H1 (cell line): ENCODE data around the gene ST6GALNAC3. TPM values are rescaled to one million over a fixed set of nuclear protein-coding genes. Genes with fewer than 3 reads are reported as not detected.

Experiments
- CTCF ChIA-PET: fragments of 300-600 bp; sonication (Branson Sonifier 250); formaldehyde crosslinking; loops from one replicate; lab custom pipeline; 2021; ENCODE audit not compliant: partially characterized antibody; lab: Charles Lee
- POLR2A ChIA-PET: fragments of 300-600 bp; sonication (Branson Sonifier 250); formaldehyde crosslinking; loops from one replicate; lab custom pipeline; 2021; ENCODE audit warnings: inconsistent platforms; ENCODE audit not compliant: partially characterized antibody; lab: Charles Lee
- DNase-seq, 2 experiments: peaks; one replicate each; pipeline versions ENCODE4 v3.0.0 to v3.0.0-alpha.2; 2010 to 2022; ENCODE audit warnings: low spot score in 2 of 2, low read depth in 1 of 2, mixed read lengths in 1 of 2
- FAIRE-seq: peaks from 2 replicates; lab custom pipeline; 2011; peaks lifted over from hg19 to GRCh38; lab: Jason Lieb, UNC
- H2AFZ ChIP-seq: 2 replicates; pipeline ENCODE4 v1.8.1; 2012; ENCODE audit warnings: low read length, inconsistent platforms
- H2AK5ac ChIP-seq: 2 replicates; pipeline ENCODE4 v1.6.1; 2013; ENCODE audit warnings: low read depth, low read length
- H2BK120ac ChIP-seq: replicated peaks from 2 replicates; pipeline ENCODE3; 2013; ENCODE audit warnings: low read depth, low read length, inconsistent platforms
- H2BK12ac ChIP-seq: 2 replicates; pipeline ENCODE4 v1.6.1; 2013; ENCODE audit warnings: low read depth, low read length
- H2BK15ac ChIP-seq: 2 replicates; pipeline ENCODE4 v1.6.1; 2013; ENCODE audit warnings: low read length
- H2BK20ac ChIP-seq: 2 replicates; pipeline ENCODE4 v1.6.1; 2013; ENCODE audit warnings: low read length
- H2BK5ac ChIP-seq: 2 replicates; pipeline ENCODE4 v1.6.1; 2013; ENCODE audit warnings: low read depth, low read length
- H3K14ac ChIP-seq: 2 replicates; pipeline ENCODE4 v1.6.1; 2013; ENCODE audit warnings: inconsistent platforms; ENCODE audit not compliant: insufficient read length
- H3K18ac ChIP-seq: 2 replicates; pipeline ENCODE4 v1.6.1; 2013; ENCODE audit warnings: low read length; ENCODE audit errors: extremely low read depth
- H3K23ac ChIP-seq: 2 replicates; pipeline ENCODE4 v1.6.1; 2013; ENCODE audit warnings: inconsistent platforms; ENCODE audit not compliant: insufficient read length
- H3K23me2 ChIP-seq: 2 replicates; pipeline ENCODE4 v1.6.1; 2013; ENCODE audit warnings: low read depth, low read length
- H3K27ac ChIP-seq: 2 replicates; pipeline ENCODE4 v1.6.1; 2011; ENCODE audit warnings: low read depth, low read length, inconsistent platforms
- H3K27me3 ChIP-seq, 4 experiments: replicated peaks in 1 of 4; 1 replicate in 1 of 4; 2 replicates in 3 of 4; pipeline versions ENCODE4 v1.6.1 to v1.8.1; 2011 to 2013; ENCODE audit warnings: low read length in 3 of 4, mild to moderate bottlenecking in 3 of 4, inconsistent platforms in 2 of 4, mixed read lengths in 2 of 4, moderate library complexity in 1 of 4; ENCODE audit not compliant: control insufficient read depth in 3 of 4, insufficient read depth in 3 of 4; ENCODE audit errors: extremely low read depth in 1 of 4
- H3K36me3 ChIP-seq, 4 experiments: 2 replicates each; pipeline versions ENCODE4 v1.6.1 to v1.8.1; 2011 to 2013; ENCODE audit warnings: mild to moderate bottlenecking in 4 of 4, low read length in 3 of 4, moderate library complexity in 2 of 4, control low read depth in 1 of 4, inconsistent platforms in 1 of 4; ENCODE audit not compliant: insufficient read depth in 4 of 4, control insufficient read depth in 2 of 4
- H3K4ac ChIP-seq: replicated peaks from 2 replicates; pipeline ENCODE3; 2013; ENCODE audit warnings: low read length, low read depth, mixed read lengths, inconsistent platforms; ENCODE audit not compliant: insufficient read length
- H3K4me1 ChIP-seq, 4 experiments: replicated peaks in 1 of 4; 1 replicate in 1 of 4; 2 replicates in 3 of 4; pipeline versions ENCODE4 v1.6.1 to v1.8.1; 2011 to 2013; ENCODE audit warnings: low read length in 3 of 4, inconsistent platforms in 2 of 4, mixed read lengths in 1 of 4; ENCODE audit not compliant: insufficient read depth in 4 of 4, control insufficient read depth in 3 of 4
- H3K4me2 ChIP-seq, 2 experiments: 2 replicates each; pipeline versions ENCODE4 v1.6.1 to v1.8.1; 2011 to 2013; ENCODE audit warnings: low read depth in 2 of 2, low read length in 2 of 2, control low read depth in 1 of 2, inconsistent platforms in 1 of 2, mild to moderate bottlenecking in 1 of 2; ENCODE audit not compliant: insufficient read depth in 1 of 2
- H3K4me3 ChIP-seq, 4 experiments: fragments of 200-600, 300-600 bp in 1 of 4; sonication (generic), shearing (Covaris generic), sonication (Bioruptor Twin) in 1 of 4; 2 replicates each; pipeline versions ENCODE4 v1.5.1 to v1.8.1; 2011 to 2016; ENCODE audit warnings: low read length in 4 of 4, low read depth in 3 of 4, control low read depth in 2 of 4, inconsistent platforms in 2 of 4, mild to moderate bottlenecking in 2 of 4, mixed read lengths in 1 of 4, moderate library complexity in 1 of 4; ENCODE audit not compliant: insufficient read depth in 2 of 4; ENCODE audit errors: extremely low read depth in 1 of 4
- H3K56ac ChIP-seq: replicated peaks from 2 replicates; pipeline ENCODE3; 2013; ENCODE audit warnings: low read depth, mild to moderate bottlenecking, mixed read lengths, low read length, inconsistent platforms; ENCODE audit not compliant: insufficient read length
- H3K79me1 ChIP-seq: 2 replicates; pipeline ENCODE4 v1.6.1; 2013; ENCODE audit warnings: low read depth, low read length, control low read depth
- H3K79me2 ChIP-seq, 2 experiments: 2 replicates each; pipeline versions ENCODE4 v1.6.1 to v1.8.1; 2012 to 2013; ENCODE audit warnings: low read length in 2 of 2, mild to moderate bottlenecking in 2 of 2, inconsistent platforms in 1 of 2; ENCODE audit not compliant: insufficient read depth in 2 of 2, control insufficient read depth in 1 of 2
- H3K9ac ChIP-seq, 4 experiments: replicated peaks in 1 of 4; 1 replicate in 1 of 4; 2 replicates in 3 of 4; pipeline versions ENCODE4 v1.6.1 to v1.8.1; 2011 to 2013; ENCODE audit warnings: low read depth in 3 of 4, low read length in 3 of 4, control low read depth in 2 of 4, mild to moderate bottlenecking in 2 of 4, moderate library complexity in 2 of 4, inconsistent platforms in 1 of 4; ENCODE audit errors: extremely low read depth in 1 of 4
- H3K9me3 ChIP-seq, 2 experiments: 2 replicates each; pipeline versions ENCODE4 v1.6.1 to v1.8.1; 2012 to 2013; ENCODE audit warnings: mild to moderate bottlenecking in 2 of 2, moderate library complexity in 2 of 2, control low read depth in 1 of 2, inconsistent platforms in 1 of 2, low read depth in 1 of 2, low read length in 1 of 2, mixed read lengths in 1 of 2; ENCODE audit not compliant: insufficient read depth in 2 of 2
- H4K20me1 ChIP-seq, 2 experiments: replicated peaks in 1 of 2; 2 replicates each; pipeline versions ENCODE3 to v1.8.1; 2011 to 2013; ENCODE audit warnings: inconsistent platforms in 2 of 2, low read length in 2 of 2, mild to moderate bottlenecking in 1 of 2; ENCODE audit not compliant: insufficient read depth in 2 of 2, control insufficient read depth in 1 of 2
- H4K5ac ChIP-seq: 2 replicates; pipeline ENCODE4 v1.6.1; 2013; ENCODE audit warnings: low read length, low read depth, mixed read lengths, inconsistent platforms; ENCODE audit not compliant: insufficient read length
- H4K8ac ChIP-seq: 2 replicates; pipeline ENCODE4 v1.8.0; 2013; ENCODE audit warnings: mild to moderate bottlenecking, moderate library complexity, low read length, inconsistent platforms; ENCODE audit not compliant: insufficient read depth; ENCODE audit errors: extremely low read depth
- H4K91ac ChIP-seq: replicated peaks from 2 replicates; pipeline ENCODE3; 2013; ENCODE audit warnings: low read length, mixed read lengths, inconsistent platforms; ENCODE audit not compliant: insufficient read length
- KDM1A ChIP-seq: fragments of 200-600, 300-600 bp; sonication (generic); IDR thresholded peaks from 2 replicates; pipeline ENCODE4 v1.7.1; 2016; ENCODE audit warnings: mild to moderate bottlenecking, low read length, borderline replicate concordance
- SIN3A ChIP-seq, 2 experiments: IDR thresholded peaks in 1 of 2; conservative IDR thresholded peaks in 1 of 2; 2 replicates each; pipeline ENCODE4 v1.6.1; 2011 to 2012; ENCODE audit warnings: low read length in 2 of 2, improper control_type of control experiment in 1 of 2, low read depth in 1 of 2, mild to moderate bottlenecking in 1 of 2
- SP2 ChIP-seq: IDR thresholded peaks from 2 replicates; pipeline ENCODE4 v1.6.1; 2012; ENCODE audit warnings: mild to moderate bottlenecking, low read length, inconsistent platforms
- TBP ChIP-seq: IDR thresholded peaks from 2 replicates; pipeline ENCODE4 v1.6.1; 2011; ENCODE audit warnings: low read depth, low read length, improper control_type of control experiment
- TCF12 ChIP-seq: IDR thresholded peaks from 2 replicates; pipeline ENCODE4 v1.6.1; 2011; ENCODE audit warnings: low read depth, mild to moderate bottlenecking, low read length
- polyA plus RNA-seq, 7 experiments: library from polyadenylated mRNA; depleted of rRNA in 3 of 7; stranded (reverse) in 5 of 7; unstranded in 2 of 7; fragments of >200 nt in 5 of 7; fragments of 200-250 nt in 2 of 7; gene quantifications; 1 replicate in 5 of 7; 2 replicates in 1 of 7; 4 replicates in 1 of 7; pipeline versions ENCODE4 v1.2.1 to v1.2.3, GENCODE V29; 2011 to 2013; ENCODE audit warnings: missing spikeins in 2 of 7, mixed read lengths in 2 of 7
- total RNA-seq: library from RNA; stranded (reverse); fragmentation: NEBNext Ultra II Directional; extraction: Animal tissue kit (Norgen Biotek cat#: 25700); gene quantifications from 2 replicates; pipeline ENCODE4 v1.2.1, GENCODE V29; 2021

Gene ST6GALNAC3
- total and polyA plus RNA-seq, 2 of the 8 experiments (the other 6 are each of a cell fraction or from before 2014, with no cell fraction given): 4.9 to 19.0 TPM

GRCh38 chr1:76541618-76542017 is 467.1 kb downstream of the ST6GALNAC3 start (continued):
- no peak for TF ChIP-seq KDM1A

- Histone ChIP-seq H3K18ac (no peak overlapping the region), H3K9ac (no peak overlapping the region), H2BK12ac (no peak overlapping the region), H4K5ac (no peak overlapping the region), H3K23me2 (no peaks in the 10 kb centered on the region), H3K36me3 (no peaks in the 10 kb centered on the region), H3K56ac (no peak overlapping the region), H3K9me3 (no peaks in the 10 kb centered on the region), H3K4me2 (no peak overlapping the region), H2AFZ (no peak overlapping the region), H3K79me1 (no peaks in the 10 kb centered on the region), H3K4me1 (no peaks in the 10 kb centered on the region; a peak in 1 of 7 replicates), H2AK5ac (no peak overlapping the region), H3K4me3 (no peak overlapping the region), H3K79me2 (no peaks in the 10 kb centered on the region), H2BK20ac (no peak overlapping the region), H2BK15ac (no peak overlapping the region), H3K27ac (no peak overlapping the region), H2BK120ac (no peak overlapping the region), H3K14ac (no peak overlapping the region), H3K23ac (no peak overlapping the region), H2BK5ac (no peak overlapping the region), H3K27me3 (no peaks in the 10 kb centered on the region), H4K91ac (no peak overlapping the region), H3K4ac (no peak overlapping the region), H4K20me1 (no peaks in the 10 kb centered on the region), H4K8ac (no peak overlapping the region)
- no peak for TF ChIP-seq SIN3A (conservative IDR thresholded peaks at IDR 0.05 in 1 of 2, IDR thresholded peaks at IDR 0.05 in 1 of 2; ENCODE audit: low read depth in 1 of 2, low read length in 2 of 2)
- no peak for TF ChIP-seq SP2
- TF ChIP-seq TBP: no peak
- no peak for TF ChIP-seq TCF12
- FAIRE-seq (no peak), DNase-seq (no peak)
- ChIA-PET CTCF (interaction anchor here (1.6 kb wide), 1 partner anchor 217 kb away, joined by 3 read pairs; no protein-coding TSS in a partner anchor), POLR2A (no interaction called here)
Observed at GRCh38 chr1:76542359-76542758, 467.8 kb downstream of the ST6GALNAC3 start.
